Chondrocyte (in vitro differentiated cells): ENCODE data around the gene BOD1L1. TPM values are rescaled to one million over a fixed set of nuclear protein-coding genes. Genes with fewer than 3 reads are reported as not detected.

ENCODE experiments used
- DNase-seq: peaks from one replicate; pipeline ENCODE4 v3.0.0; 2021; ENCODE audit warnings: mixed read lengths, low spot score
- H3K27ac Mint-ChIP-seq: one replicate; pipeline ENCODE4 v1.8.0; 2021; ENCODE audit warnings: mild to moderate bottlenecking, moderate library complexity, mixed read lengths; ENCODE audit not compliant: unreplicated experiment
- H3K27me3 Mint-ChIP-seq: 2 replicates; pipeline ENCODE4 v1.8.0; 2021; ENCODE audit warnings: low read depth, mixed read lengths
- H3K36me3 Mint-ChIP-seq: 2 replicates; pipeline ENCODE4 v1.8.0; 2021; ENCODE audit warnings: low read depth, mixed read lengths
- H3K4me1 Mint-ChIP-seq: 2 replicates; pipeline ENCODE4 v1.8.0; 2021; ENCODE audit warnings: low read depth, mild to moderate bottlenecking, mixed read lengths
- H3K4me3 Mint-ChIP-seq: one replicate; pipeline ENCODE4 v1.8.0; 2021; ENCODE audit warnings: mild to moderate bottlenecking, moderate library complexity, mixed read lengths; ENCODE audit not compliant: unreplicated experiment
- H3K9me3 Mint-ChIP-seq: 2 replicates; pipeline ENCODE4 v1.8.0; 2021; ENCODE audit warnings: low read depth, mixed read lengths
- microRNA-seq: library from miRNA; unstranded; fragments of <30 nt; microRNA quantifications from one replicate; pipeline ENCODE4 v1.2.0, GENCODE V29; 2020; ENCODE audit warnings: borderline number of aligned reads
- total RNA-seq: library from RNA; stranded (reverse); gene quantifications from 3 replicates; pipeline ENCODE4 v1.2.1, GENCODE V29; 2021
- TF ChIP-seq, protein P1 (sequence below): fragments of 200-600 bp; sonication (generic); IDR thresholded peaks from 2 replicates; pipeline ENCODE4 v1.5.0; 2021; ENCODE audit warnings: antibody characterized with exemption, mild to moderate bottlenecking, moderate library complexity

BOD1L1 gene
- total RNA-seq, 1 donor from 2014 or later, result 31.7 TPM

DNA sequence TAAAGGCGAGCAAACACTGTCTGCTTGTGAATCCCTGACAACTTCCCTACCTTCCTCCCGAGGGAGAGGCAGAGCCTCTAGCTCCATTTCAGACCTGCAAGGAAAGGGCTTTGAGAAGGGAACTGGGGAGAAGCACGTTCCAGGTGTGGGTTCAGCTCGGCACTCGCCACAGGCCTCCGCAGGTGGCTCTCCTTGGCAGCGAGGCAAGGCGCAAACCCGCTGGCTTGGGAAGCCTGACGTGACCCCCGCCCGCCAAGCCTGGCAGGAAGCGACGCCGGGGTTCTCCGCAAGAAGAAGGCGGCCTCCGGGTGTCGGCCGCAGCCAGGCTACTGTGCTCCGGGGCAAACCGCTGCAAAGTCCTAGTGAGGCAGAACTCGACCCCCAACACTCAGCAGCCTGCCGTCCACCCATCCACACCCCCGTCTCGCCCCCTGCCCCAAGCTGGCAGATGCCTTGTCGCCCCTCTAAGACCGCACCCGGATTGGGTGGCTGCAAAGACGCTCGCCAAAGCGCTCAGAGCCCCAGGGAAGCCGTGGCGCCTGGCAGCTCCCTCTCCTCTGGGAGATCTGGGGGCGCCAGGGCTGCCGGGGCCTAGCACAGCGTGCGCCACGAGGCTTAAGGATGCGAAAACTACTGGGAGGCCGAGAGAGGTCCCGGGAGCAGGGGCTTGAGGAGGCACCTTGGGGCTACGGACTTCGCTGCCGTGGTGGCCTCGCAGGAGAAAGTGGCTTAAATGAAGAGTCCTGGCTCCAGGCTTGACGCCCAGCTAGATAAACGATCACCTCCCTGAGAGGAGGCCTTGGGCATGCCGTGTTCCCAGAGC lies 105.0 kb downstream of the BOD1L1 start:
- H3K4me3 Mint-ChIP-seq, result no peak overlapping the region

DNA sequence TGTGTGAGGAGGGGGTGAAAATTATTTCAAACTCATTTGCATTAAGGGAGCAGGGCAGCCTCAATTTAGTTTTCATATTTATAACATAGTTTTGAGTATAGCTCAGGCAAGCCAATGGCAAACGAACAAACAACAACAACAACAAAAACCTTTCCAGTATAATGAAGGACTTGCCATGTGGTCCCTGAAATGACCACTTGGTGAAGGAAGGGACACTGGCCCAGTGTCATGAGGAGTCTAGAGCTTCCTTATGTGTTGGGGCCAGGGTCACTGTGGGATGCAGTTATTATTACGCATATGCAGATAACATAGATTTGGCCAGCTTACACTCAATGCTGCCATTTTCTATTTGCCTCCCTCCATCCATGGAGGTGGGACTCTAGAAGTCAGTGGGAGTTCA lies 106.5 kb downstream of the BOD1L1 start:
- Mint-ChIP-seq H3K27ac (no peak overlapping the region), H3K27me3 (peaks cover 19% of the 10 kb centered on the region), H3K4me3 (no peak overlapping the region), H3K36me3 (no peaks in the 10 kb centered on the region), H3K9me3 (no peaks in the 10 kb centered on the region), H3K4me1 (peaks cover 3% of the 10 kb centered on the region)
- no peak for DNase-seq
- TF ChIP-seq, protein P1, sequence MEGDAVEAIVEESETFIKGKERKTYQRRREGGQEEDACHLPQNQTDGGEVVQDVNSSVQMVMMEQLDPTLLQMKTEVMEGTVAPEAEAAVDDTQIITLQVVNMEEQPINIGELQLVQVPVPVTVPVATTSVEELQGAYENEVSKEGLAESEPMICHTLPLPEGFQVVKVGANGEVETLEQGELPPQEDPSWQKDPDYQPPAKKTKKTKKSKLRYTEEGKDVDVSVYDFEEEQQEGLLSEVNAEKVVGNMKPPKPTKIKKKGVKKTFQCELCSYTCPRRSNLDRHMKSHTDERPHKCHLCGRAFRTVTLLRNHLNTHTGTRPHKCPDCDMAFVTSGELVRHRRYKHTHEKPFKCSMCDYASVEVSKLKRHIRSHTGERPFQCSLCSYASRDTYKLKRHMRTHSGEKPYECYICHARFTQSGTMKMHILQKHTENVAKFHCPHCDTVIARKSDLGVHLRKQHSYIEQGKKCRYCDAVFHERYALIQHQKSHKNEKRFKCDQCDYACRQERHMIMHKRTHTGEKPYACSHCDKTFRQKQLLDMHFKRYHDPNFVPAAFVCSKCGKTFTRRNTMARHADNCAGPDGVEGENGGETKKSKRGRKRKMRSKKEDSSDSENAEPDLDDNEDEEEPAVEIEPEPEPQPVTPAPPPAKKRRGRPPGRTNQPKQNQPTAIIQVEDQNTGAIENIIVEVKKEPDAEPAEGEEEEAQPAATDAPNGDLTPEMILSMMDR, result no peak

More for the DNA sequence above, 105.0 kb downstream of the BOD1L1 start:
- Mint-ChIP-seq H3K27me3 (peaks cover 21% of the 10 kb centered on the region), H3K27ac (no peak overlapping the region), H3K9me3 (no peaks in the 10 kb centered on the region), H3K36me3 (no peaks in the 10 kb centered on the region), H3K4me1 (peaks cover 3% of the 10 kb centered on the region)
- DNase-seq, result peak; percentile 82
- TF ChIP-seq, protein P1, result no peak

Small RNAs within 50 kb of the gene (microRNA-seq; reads per million reads assigned to microRNA genes)
- gene MIR5091, result not detected

Other genes with a start within 250 kb of the BOD1L1 start
- gene RAB28, start 143.4 kb downstream of the BOD1L1 start, total RNA-seq, result 11.3 to 14.6 TPM (median 13.8 TPM) in 3 replicates
- gene NKX3-2, start 83.2 kb downstream of the BOD1L1 start, total RNA-seq, result 2.4 to 4.9 TPM (median 3.4 TPM) in 3 replicates